ENCODE measurements around the gene BGLAP. TPM values are rescaled to one million over a fixed set of nuclear protein-coding genes. Genes with fewer than 3 reads are reported as not detected.

The BGLAP gene
- total RNA-seq, 1 experiment from 2014 or later = 2.4 TPM

DNA sequence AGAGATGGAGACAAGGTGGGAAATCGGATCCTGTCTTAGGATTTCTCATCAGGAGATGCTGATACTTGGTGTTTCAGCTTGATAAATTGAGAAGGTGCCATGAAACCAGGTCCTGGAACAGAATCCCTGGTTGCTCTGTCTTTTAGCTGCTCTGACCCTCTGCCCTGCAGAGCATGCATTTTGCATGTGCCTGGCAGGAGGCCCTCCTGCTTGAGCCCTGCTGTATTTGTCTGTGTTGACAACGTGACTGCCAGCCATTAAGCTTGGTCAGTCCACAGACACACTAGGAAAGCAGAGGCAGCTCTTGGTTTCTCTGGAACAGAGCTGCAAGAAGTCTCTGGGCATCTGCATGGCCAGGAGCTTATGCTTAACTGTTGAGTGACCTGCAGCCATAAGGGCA lies 45.5 kb upstream of the BGLAP start:
- Histone ChIP-seq H3K14ac (ENCODE audit: insufficient read depth, low read length) (no peak overlapping the region), H2BK5ac (ENCODE audit: insufficient read length, low read length) (no peak overlapping the region), H3K56ac (ENCODE audit: insufficient read length, low read depth, low read length) (no peak overlapping the region), H2AK5ac (ENCODE audit: insufficient read length, low read length) (no peak overlapping the region), H4K5ac (ENCODE audit: insufficient read length, low read depth, low read length) (no peak overlapping the region), H3K9ac (ENCODE audit: extremely low read depth, insufficient read length, low read length) (no peak overlapping the region), H2BK120ac (ENCODE audit: low read depth, low read length, poor library complexity, severe bottlenecking) (no peak overlapping the region), H3K79me1 (ENCODE audit: insufficient read depth, low read depth, low read length, poor library complexity, severe bottlenecking) (peaks cover 14% of the 10 kb centered on the region), H3K18ac (ENCODE audit: insufficient read length, low read depth, low read length) (no peak overlapping the region), H3K4ac (ENCODE audit: low read depth, low read length) (no peak overlapping the region), H3K4me1 (ENCODE audit: insufficient read depth, low read length) (peaks cover 10% of the 10 kb centered on the region; the same call in 1 of the 2 replicates), H3K27me3 (ENCODE audit: insufficient read depth, low read length) (no peaks in the 10 kb centered on the region), H4K91ac (ENCODE audit: insufficient read length, low read depth, low read length) (no peak overlapping the region), H3K23me2 (ENCODE audit: insufficient read length, low read depth, low read length, poor library complexity, severe bottlenecking) (peaks cover 11% of the 10 kb centered on the region), H2BK20ac (ENCODE audit: low read depth, low read length, poor library complexity, severe bottlenecking) (no peak overlapping the region), H3K9me3 (ENCODE audit: control insufficient read depth, low read depth, low read length) (no peaks in the 10 kb centered on the region), H3K79me2 (ENCODE audit: insufficient read depth, low read length) (peaks cover 20% of the 10 kb centered on the region; the same call in 1 of the 2 replicates), H3K4me2 (ENCODE audit: insufficient read depth, insufficient read length, low read length) (no peak overlapping the region), H2AFZ (ENCODE audit: low read length) (no peak overlapping the region), H3K27ac (ENCODE audit: insufficient read length, low read depth, low read length) (no peak overlapping the region), H2BK15ac (ENCODE audit: low read depth, low read length) (no peak overlapping the region), H4K8ac (replicated peaks; ENCODE audit: insufficient read length, low read depth, low read length) (no peak overlapping the region), H2BK12ac (ENCODE audit: insufficient read length, low read depth, low read length) (no peak overlapping the region), H4K20me1 (ENCODE audit: control insufficient read depth, insufficient read depth, insufficient read length) (no peaks in the 10 kb centered on the region), H3T11ph (ENCODE audit: low read length) (no peak overlapping the region), H3K23ac (ENCODE audit: insufficient read length, low read depth, low read length) (no peak overlapping the region)
- H3K4me1 Mint-ChIP-seq = peaks cover 31 to 43% of the 10 kb centered on the region in 2 experiments
- no peak for DNase-seq
- no CpG with 5 or more reads among the region's 2 CpGs for WGBS (ENCODE audit: extremely low coverage, insufficient read length, low lambda C conversion rate)
- no peak overlapping the region for H3K4me3 Mint-ChIP-seq
- no peaks in the 10 kb centered on the region for H3K9me3 Mint-ChIP-seq
- H3K27ac Mint-ChIP-seq = peak overlapping the region in 1 of 3 experiments; percentile 68; a peak in 2 of 7 replicates
- H3K27me3 Mint-ChIP-seq (ENCODE audit: low read depth) = no peaks in the 10 kb centered on the region; the same call in 1 of the 2 replicates
- H3K36me3 Mint-ChIP-seq (ENCODE audit: insufficient read depth in 1 of 3, low read depth in 3 of 3) = peaks cover 7 to 44% (median 19%) of the 10 kb centered on the region in 3 experiments; a peak in 6 of 7 replicates
- TF ChIP-seq, protein P1, sequence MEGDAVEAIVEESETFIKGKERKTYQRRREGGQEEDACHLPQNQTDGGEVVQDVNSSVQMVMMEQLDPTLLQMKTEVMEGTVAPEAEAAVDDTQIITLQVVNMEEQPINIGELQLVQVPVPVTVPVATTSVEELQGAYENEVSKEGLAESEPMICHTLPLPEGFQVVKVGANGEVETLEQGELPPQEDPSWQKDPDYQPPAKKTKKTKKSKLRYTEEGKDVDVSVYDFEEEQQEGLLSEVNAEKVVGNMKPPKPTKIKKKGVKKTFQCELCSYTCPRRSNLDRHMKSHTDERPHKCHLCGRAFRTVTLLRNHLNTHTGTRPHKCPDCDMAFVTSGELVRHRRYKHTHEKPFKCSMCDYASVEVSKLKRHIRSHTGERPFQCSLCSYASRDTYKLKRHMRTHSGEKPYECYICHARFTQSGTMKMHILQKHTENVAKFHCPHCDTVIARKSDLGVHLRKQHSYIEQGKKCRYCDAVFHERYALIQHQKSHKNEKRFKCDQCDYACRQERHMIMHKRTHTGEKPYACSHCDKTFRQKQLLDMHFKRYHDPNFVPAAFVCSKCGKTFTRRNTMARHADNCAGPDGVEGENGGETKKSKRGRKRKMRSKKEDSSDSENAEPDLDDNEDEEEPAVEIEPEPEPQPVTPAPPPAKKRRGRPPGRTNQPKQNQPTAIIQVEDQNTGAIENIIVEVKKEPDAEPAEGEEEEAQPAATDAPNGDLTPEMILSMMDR (conservative IDR thresholded peaks at IDR 0.05) = no peak

Data from H9 (cell line).